Measurements from ENCODE around the gene CCDC88B. TPM values are rescaled to one million over a fixed set of nuclear protein-coding genes. Genes with fewer than 3 reads are reported as not detected.

Gene CCDC88B
- total RNA-seq, 2 donors from 2014 or later, result 119 to 126 TPM

GRCh38 chr11:64384981-64385944 lies 45.3 kb downstream of the CCDC88B start:
- no peak for ATAC-seq (replicated peaks in 1 of 2)
- Mint-ChIP-seq H3K27me3 (ENCODE audit: low read depth) (no peaks in the 10 kb centered on the region), H3K4me3 (no peak overlapping the region), H3K36me3 (ENCODE audit: insufficient read depth in 2 of 2) (peaks cover 2 to 10% of the 10 kb centered on the region in 2 donors), H3K9me3 (peaks cover 7 to 11% of the 10 kb centered on the region in 2 donors), H3K4me1 (ENCODE audit: low read depth) (peaks cover 19% of the 10 kb centered on the region), H3K27ac (no peak overlapping the region)
- no peak for DNase-seq

- no peak for DNase-seq
- H3K4me1 Mint-ChIP-seq (ENCODE audit: low read depth), result peaks cover 27% of the 10 kb centered on the region
- H3K27ac Mint-ChIP-seq, result no peak overlapping the region
- ATAC-seq (replicated peaks in 1 of 2), result peak in 1 of 2 donors; percentile 65
- no peak overlapping the region for H3K4me3 Mint-ChIP-seq
- H3K9me3 Mint-ChIP-seq, result peaks cover 11% of the 10 kb centered on the region in 2 donors
- no peaks in the 10 kb centered on the region for H3K27me3 Mint-ChIP-seq (ENCODE audit: low read depth)
- peaks cover 2 to 13% of the 10 kb centered on the region in 2 donors for H3K36me3 Mint-ChIP-seq (ENCODE audit: insufficient read depth in 2 of 2)
Measured at GRCh38 chr11:64385945-64386704, 46.1 kb downstream of the CCDC88B start.

- Mint-ChIP-seq H3K27me3 (ENCODE audit: low read depth) (no peaks in the 10 kb centered on the region), H3K36me3 (ENCODE audit: insufficient read depth in 2 of 2) (peaks cover 2 to 13% of the 10 kb centered on the region in 2 donors), H3K9me3 (peaks cover 11% of the 10 kb centered on the region in 2 donors), H3K27ac (no peak overlapping the region), H3K4me3 (no peak overlapping the region), H3K4me1 (ENCODE audit: low read depth) (peaks cover 27% of the 10 kb centered on the region)
- no peak for ATAC-seq (replicated peaks in 1 of 2)
- DNase-seq, result no peak
Measured at GRCh38 chr11:64387916-64388315, 47.9 kb downstream of the CCDC88B start.

GRCh38 chr11:64388894-64389293 lies 48.9 kb downstream of the CCDC88B start:
- Mint-ChIP-seq H3K27ac (no peak overlapping the region), H3K4me3 (no peak overlapping the region), H3K27me3 (ENCODE audit: low read depth) (no peaks in the 10 kb centered on the region), H3K36me3 (ENCODE audit: insufficient read depth in 2 of 2) (peaks cover 2 to 13% of the 10 kb centered on the region in 2 donors), H3K9me3 (peaks cover 11% of the 10 kb centered on the region in 2 donors), H3K4me1 (ENCODE audit: low read depth) (peaks cover 24% of the 10 kb centered on the region)
- no peak for ATAC-seq (replicated peaks in 1 of 2)
- DNase-seq, result no peak

GRCh38 chr11:64389851-64390250 lies 49.8 kb downstream of the CCDC88B start:
- no peak for DNase-seq
- peaks cover 24% of the 10 kb centered on the region for H3K4me1 Mint-ChIP-seq (ENCODE audit: low read depth)
- no peak for ATAC-seq (replicated peaks in 1 of 2)
- H3K27ac Mint-ChIP-seq, result no peak overlapping the region
- peaks cover 11% of the 10 kb centered on the region in 2 donors for H3K9me3 Mint-ChIP-seq
- H3K36me3 Mint-ChIP-seq (ENCODE audit: insufficient read depth in 2 of 2), result peaks cover 2 to 13% of the 10 kb centered on the region in 2 donors
- no peak overlapping the region for H3K4me3 Mint-ChIP-seq
- H3K27me3 Mint-ChIP-seq (ENCODE audit: low read depth), result no peaks in the 10 kb centered on the region

- DNase-seq (no peak), ATAC-seq (replicated peaks in 1 of 2) (no peak)
- H3K27me3 Mint-ChIP-seq (ENCODE audit: low read depth), result no peaks in the 10 kb centered on the region
- peaks cover 2 to 13% of the 10 kb centered on the region in 2 donors for H3K36me3 Mint-ChIP-seq (ENCODE audit: insufficient read depth in 2 of 2)
- H3K27ac Mint-ChIP-seq, result no peak overlapping the region
- peaks cover 11% of the 10 kb centered on the region in 2 donors for H3K9me3 Mint-ChIP-seq
- H3K4me3 Mint-ChIP-seq, result peak overlapping the region in 1 of 2 donors; percentile 29
- H3K4me1 Mint-ChIP-seq (ENCODE audit: low read depth), result peaks cover 24% of the 10 kb centered on the region
Measured at GRCh38 chr11:64390558-64390957, 50.6 kb downstream of the CCDC88B start.

- Mint-ChIP-seq H3K27ac (no peak overlapping the region), H3K9me3 (peaks cover 11% of the 10 kb centered on the region in 2 donors), H3K4me3 (no peak overlapping the region), H3K4me1 (ENCODE audit: low read depth) (peaks cover 17% of the 10 kb centered on the region), H3K36me3 (ENCODE audit: insufficient read depth in 2 of 2) (peaks cover 2 to 13% of the 10 kb centered on the region in 2 donors), H3K27me3 (ENCODE audit: low read depth) (no peaks in the 10 kb centered on the region)
- DNase-seq (no peak), ATAC-seq (replicated peaks in 1 of 2) (no peak)
Measured at GRCh38 chr11:64391839-64392238, 51.8 kb downstream of the CCDC88B start.

- DNase-seq (no peak), ATAC-seq (replicated peaks in 1 of 2) (no peak)
- peaks cover 0 to 1% of the 10 kb centered on the region in 2 donors for H3K36me3 Mint-ChIP-seq (ENCODE audit: insufficient read depth in 2 of 2)
- no peaks in the 10 kb centered on the region for H3K27me3 Mint-ChIP-seq (ENCODE audit: low read depth)
- H3K4me3 Mint-ChIP-seq, result no peak overlapping the region
- peaks cover 10% of the 10 kb centered on the region for H3K4me1 Mint-ChIP-seq (ENCODE audit: low read depth)
- peaks cover 0 to under 1% of the 10 kb centered on the region in 2 donors for H3K9me3 Mint-ChIP-seq
- H3K27ac Mint-ChIP-seq, result no peak overlapping the region
Measured at GRCh38 chr11:64395545-64396078, 55.6 kb downstream of the CCDC88B start.

- no peaks in the 10 kb centered on the region for H3K27me3 Mint-ChIP-seq (ENCODE audit: low read depth)
- H3K36me3 Mint-ChIP-seq (ENCODE audit: insufficient read depth in 2 of 2), result no peaks in the 10 kb centered on the region
- peaks cover 6% of the 10 kb centered on the region for H3K4me1 Mint-ChIP-seq (ENCODE audit: low read depth)
- DNase-seq (no peak), ATAC-seq (replicated peaks in 1 of 2) (no peak)
- H3K9me3 Mint-ChIP-seq, result no peaks in the 10 kb centered on the region
- no peak overlapping the region for H3K4me3 Mint-ChIP-seq
- H3K27ac Mint-ChIP-seq, result no peak overlapping the region
Measured at GRCh38 chr11:64396079-64396591, 56.1 kb downstream of the CCDC88B start.

- DNase-seq, result no peak
- Mint-ChIP-seq H3K27ac (no peak overlapping the region), H3K27me3 (ENCODE audit: low read depth) (no peaks in the 10 kb centered on the region), H3K4me1 (ENCODE audit: low read depth) (no peaks in the 10 kb centered on the region), H3K36me3 (ENCODE audit: insufficient read depth in 2 of 2) (no peaks in the 10 kb centered on the region), H3K9me3 (no peaks in the 10 kb centered on the region), H3K4me3 (no peak overlapping the region)
- no peak for ATAC-seq (replicated peaks in 1 of 2)
Measured at GRCh38 chr11:64400102-64400501, 60.1 kb downstream of the CCDC88B start.

GRCh38 chr11:64400667-64401066 lies 60.7 kb downstream of the CCDC88B start:
- Mint-ChIP-seq H3K4me1 (ENCODE audit: low read depth) (no peaks in the 10 kb centered on the region), H3K4me3 (no peak overlapping the region), H3K27me3 (ENCODE audit: low read depth) (no peaks in the 10 kb centered on the region), H3K27ac (no peak overlapping the region), H3K9me3 (no peaks in the 10 kb centered on the region), H3K36me3 (ENCODE audit: insufficient read depth in 2 of 2) (no peaks in the 10 kb centered on the region)
- DNase-seq (no peak), ATAC-seq (replicated peaks in 1 of 2) (no peak)

- H3K4me3 Mint-ChIP-seq, result no peak overlapping the region
- H3K9me3 Mint-ChIP-seq, result no peaks in the 10 kb centered on the region
- no peak overlapping the region for H3K27ac Mint-ChIP-seq
- DNase-seq (no peak), ATAC-seq (replicated peaks in 1 of 2) (no peak)
- H3K4me1 Mint-ChIP-seq (ENCODE audit: low read depth), result no peaks in the 10 kb centered on the region
- no peaks in the 10 kb centered on the region for H3K36me3 Mint-ChIP-seq (ENCODE audit: insufficient read depth in 2 of 2)
- no peaks in the 10 kb centered on the region for H3K27me3 Mint-ChIP-seq (ENCODE audit: low read depth)
Measured at GRCh38 chr11:64401775-64402174, 61.8 kb downstream of the CCDC88B start.

GRCh38 chr11:64403106-64403505 lies 63.1 kb downstream of the CCDC88B start:
- H3K4me3 Mint-ChIP-seq, result no peak overlapping the region

More at GRCh38 chr11:64403106-64403505, 63.1 kb downstream of the CCDC88B start:
- Mint-ChIP-seq H3K27me3 (ENCODE audit: low read depth) (no peaks in the 10 kb centered on the region), H3K4me1 (ENCODE audit: low read depth) (no peaks in the 10 kb centered on the region), H3K27ac (no peak overlapping the region), H3K9me3 (no peaks in the 10 kb centered on the region), H3K36me3 (ENCODE audit: insufficient read depth in 2 of 2) (no peaks in the 10 kb centered on the region)
- no peak for DNase-seq
- ATAC-seq (replicated peaks in 1 of 2), result no peak
